Measurements from ENCODE around the gene PWP2.
"Not testable (repeated sequence)": the region's sequence is repeated elsewhere in the genome, so short reads cannot be mapped to it uniquely, and the experiment has no call there.

The PWP2 gene

DNA sequence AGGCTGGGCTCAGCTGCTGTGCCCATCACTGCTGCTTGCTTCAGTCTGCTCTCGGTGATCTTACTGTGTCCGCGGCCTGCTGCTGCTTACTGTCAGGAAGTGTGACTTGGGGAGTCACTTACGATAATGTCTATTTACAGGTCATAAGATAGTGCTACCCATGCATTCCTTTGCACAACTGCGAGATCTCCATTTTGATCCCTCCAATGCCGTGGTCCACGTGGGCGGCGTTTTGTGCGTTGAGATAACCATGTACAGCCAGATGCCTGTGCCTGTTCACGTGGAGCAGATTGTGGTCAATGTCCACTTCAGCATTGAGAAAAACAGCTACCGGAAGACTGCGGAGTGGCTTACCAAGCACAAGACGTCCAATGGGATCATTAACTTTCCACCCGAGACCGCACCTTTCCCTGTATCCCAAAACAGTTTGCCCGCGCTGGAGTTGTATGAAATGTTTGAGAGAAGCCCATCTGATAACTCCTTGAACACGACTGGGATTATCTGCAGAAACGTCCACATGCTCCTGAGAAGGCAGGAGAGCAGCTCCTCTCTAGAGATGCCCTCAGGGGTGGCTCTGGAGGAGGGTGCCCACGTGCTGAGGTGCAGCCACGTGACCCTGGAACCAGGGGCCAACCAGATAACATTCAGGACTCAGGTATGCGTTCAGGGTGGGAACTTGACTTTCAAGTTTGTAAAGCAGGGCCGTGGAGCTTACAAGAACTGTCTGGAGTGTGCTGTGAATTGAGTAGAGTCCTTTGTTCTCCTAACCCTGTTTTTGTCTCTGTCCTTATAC is 24.4 kb upstream of the PWP2 start:
- no peak for DNase-seq (ENCODE audit: low read depth in 2 of 3, low spot score in 2 of 3)

DNA sequence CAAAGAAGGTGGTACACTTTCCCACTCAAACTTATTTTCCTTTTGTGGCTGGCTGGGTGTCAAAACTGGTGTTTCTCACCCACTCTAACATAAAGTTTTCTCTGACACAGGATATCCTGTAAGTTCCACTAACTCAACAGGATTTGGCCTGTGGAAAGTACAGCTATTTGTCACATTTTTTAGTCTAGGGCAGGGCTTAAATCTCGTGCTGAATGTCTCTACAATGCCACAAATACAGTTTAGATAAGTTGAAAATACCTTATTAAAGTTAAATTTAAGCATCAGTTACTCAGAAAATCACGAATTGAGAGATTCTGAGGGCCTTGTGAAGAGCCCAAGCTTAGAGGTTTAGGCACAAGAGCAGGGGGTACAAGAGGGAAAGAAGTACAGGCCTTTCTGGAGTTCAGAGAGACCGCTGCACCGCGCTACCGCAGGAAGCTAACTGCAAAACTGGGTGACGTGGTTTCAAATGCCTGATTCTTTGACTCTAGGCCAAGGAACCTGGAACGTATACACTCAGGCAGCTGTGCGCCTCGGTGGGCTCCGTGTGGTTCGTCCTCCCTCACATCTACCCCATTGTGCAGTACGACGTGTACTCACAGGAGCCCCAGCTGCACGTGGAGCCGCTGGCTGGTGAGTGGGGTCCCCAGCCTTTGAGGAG is 23.4 kb upstream of the PWP2 start:
- DNase-seq (ENCODE audit: low read depth in 2 of 3, low spot score in 2 of 3), result peak in 2 of 3 experiments; percentile 36 to 40

DNA sequence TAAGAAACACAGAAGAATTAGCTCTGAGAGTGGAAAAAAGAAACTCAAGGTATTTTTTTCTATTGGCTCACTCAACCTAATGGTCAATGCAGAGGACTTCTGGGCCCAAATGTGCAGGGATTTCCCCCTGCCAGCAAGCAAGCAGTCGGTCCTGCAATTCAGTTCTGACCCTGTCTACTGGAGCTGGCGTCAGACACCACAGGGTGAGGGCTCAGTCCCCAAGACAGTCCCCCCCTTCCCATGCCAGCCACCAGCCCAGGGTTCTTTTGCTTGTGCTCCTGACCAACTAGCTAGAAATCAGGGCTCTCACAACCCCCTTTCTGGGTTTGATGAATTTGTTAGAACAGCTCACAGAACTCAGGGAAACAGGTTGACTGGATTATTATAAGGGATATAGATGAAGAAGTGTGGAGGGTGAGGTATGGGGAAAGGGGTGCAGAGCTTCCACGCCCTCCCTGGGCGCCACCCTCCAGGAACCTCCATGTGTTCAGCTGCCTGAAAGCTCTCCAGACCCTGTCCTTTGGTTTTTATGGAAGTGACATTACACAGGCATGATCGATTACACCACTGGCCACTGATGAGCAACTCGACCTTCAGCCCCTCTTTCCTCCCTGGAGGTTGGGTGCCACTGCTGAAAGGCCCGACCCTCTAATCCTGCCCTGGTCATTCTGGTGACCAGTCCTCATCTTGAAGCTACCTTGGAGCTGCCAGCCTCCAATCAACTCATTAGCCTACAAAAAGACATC is 22.5 kb upstream of the PWP2 start:
- no peak for DNase-seq (ENCODE audit: low read depth in 2 of 3, low spot score in 2 of 3)

DNA sequence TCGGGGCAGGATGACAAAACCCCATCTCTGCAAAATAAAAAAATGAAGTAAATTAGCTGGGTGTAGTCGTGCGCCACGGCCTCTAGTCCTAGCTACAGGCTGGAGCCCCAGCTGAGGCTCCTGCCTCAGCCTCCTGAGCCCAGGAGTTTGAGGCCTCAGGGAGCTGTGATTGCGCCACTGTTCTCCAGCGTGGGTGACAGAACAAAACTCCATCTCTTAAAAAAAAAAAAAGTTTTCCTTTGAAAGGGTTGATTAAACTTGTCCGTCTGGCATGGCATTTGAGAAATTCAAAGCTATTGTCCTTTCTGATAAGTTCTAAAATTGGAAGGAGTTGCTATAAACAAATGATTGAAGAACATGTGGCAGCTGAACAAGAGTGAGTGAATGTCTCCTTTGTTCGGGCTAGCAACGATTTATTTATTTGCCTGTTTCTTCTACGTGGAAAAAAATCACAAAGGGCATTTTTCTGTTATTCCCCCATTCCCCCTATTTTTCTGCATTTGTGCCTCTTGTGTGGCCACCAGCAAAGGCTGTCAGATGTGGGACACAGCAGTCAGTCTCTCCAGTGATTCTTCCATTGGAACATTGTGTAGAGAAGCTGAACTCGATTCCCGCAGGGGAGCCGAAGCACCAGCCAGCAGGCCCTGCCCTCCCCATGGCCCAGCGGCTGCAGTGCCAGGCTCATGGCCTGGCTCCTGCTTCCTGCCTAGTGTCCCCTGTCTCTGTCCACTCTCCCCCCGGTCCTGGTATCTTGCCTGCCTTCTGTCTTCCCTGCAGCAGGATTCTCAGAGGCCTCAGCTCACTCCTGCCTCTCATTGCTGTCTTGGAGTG is 21.5 kb upstream of the PWP2 start:
- no peak for DNase-seq (ENCODE audit: low read depth in 2 of 3, low spot score in 2 of 3)

DNA sequence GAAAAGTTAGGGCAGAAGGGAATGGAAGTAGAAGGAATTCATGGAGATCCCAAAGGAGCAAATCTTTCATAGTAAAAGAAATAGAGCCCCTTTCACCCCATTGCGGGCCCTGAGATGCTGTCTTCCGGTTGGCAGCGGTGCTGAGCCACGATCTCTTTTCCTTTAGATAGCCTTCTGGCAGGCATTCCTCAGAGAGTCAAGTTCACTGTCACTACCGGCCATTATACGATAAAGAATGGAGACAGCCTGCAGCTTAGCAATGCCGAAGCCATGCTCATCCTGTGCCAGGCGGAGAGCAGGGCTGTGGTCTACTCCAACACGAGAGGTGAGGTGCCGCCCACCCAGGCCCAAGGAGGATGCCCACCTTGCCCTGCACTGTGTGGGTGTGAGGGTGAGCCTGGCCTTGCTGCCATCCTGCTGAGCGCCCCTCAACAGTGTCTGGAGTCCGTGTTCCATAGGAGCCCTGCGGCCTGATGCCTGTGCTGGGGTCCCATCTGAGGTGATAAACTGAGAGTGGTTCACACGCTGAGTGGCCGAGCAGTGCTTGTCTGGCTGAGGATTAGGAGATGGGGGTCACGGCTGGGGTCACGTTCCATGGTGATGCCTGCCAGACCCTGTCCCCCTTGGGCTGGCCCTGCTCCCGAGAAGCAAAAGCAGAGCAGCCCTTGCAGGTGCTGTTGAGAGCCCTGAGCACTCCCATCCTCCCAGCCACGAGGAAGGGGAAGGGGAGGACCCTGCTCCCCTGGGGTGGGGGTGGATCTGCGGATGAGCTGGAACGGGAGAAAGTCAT is 20.4 kb upstream of the PWP2 start:
- no peak for DNase-seq (ENCODE audit: low read depth in 2 of 3, low spot score in 2 of 3)

DNA sequence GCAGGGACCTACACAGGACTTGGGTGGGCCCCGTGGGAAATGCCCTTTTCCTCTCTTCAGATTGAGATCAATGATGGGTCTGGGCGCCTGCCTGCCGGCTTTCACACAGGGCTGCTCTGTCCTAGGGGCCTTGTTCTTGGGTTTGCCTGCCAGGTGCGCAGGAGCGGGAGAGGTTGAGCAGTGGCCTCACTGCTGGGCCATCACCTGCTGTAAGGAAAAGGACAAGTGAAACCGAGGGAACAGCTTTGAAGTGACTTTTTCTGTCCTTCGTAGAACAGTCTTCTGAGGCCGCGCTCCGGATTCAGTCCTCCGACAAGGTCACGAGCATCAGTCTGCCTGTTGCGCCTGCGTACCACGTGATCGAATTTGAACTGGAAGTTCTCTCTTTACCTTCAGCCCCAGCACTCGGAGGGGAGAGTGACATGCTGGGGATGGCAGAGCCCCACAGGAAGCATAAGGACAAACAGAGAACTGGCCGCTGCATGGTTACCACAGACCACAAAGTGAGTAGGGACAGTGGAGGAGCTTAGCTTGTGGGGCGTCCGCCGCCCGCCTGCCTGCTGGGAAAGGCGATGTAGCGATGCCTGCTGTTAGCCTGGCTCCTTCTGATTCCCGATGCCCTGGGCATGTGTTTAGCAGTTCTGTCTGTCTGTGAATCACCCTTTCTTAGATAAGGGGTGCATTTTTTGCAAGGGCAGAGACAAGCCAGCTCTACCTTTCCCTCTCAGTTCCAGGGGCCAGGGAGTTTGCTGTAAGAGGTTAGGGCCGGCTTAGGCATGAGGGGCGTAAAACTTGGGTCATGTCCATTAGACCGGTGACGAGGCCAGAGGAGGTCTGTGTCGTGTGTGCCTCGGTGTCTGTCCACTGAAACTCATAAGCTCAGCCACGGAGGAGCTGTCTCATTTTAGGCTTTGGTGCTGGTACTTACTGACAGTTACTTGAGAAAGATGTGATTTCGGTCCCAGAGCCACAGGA is 19.5 kb upstream of the PWP2 start:
- DNase-seq (ENCODE audit: low read depth in 2 of 3, low spot score in 2 of 3), result no peak

DNA sequence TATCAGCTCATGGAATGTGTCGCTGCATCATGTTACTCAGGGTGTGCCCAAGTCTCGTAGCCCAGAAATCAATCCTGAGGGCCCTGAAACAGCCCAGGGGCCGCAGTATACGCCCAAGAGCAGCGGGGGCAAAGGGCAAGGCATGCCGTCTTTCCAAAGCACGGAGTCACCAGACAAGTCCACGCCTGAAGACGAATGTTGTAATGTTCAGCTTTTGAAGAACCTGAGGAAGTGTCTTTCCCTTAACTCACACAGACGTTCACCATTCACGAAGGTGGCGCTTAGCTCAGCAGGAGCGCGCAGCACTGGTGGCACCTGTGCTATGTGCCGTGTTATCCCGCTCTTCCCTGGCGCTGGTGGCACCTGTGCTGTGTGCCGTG is 18.8 kb upstream of the PWP2 start:
- no peak for DNase-seq (ENCODE audit: low read depth in 2 of 3, low spot score in 2 of 3)

DNA sequence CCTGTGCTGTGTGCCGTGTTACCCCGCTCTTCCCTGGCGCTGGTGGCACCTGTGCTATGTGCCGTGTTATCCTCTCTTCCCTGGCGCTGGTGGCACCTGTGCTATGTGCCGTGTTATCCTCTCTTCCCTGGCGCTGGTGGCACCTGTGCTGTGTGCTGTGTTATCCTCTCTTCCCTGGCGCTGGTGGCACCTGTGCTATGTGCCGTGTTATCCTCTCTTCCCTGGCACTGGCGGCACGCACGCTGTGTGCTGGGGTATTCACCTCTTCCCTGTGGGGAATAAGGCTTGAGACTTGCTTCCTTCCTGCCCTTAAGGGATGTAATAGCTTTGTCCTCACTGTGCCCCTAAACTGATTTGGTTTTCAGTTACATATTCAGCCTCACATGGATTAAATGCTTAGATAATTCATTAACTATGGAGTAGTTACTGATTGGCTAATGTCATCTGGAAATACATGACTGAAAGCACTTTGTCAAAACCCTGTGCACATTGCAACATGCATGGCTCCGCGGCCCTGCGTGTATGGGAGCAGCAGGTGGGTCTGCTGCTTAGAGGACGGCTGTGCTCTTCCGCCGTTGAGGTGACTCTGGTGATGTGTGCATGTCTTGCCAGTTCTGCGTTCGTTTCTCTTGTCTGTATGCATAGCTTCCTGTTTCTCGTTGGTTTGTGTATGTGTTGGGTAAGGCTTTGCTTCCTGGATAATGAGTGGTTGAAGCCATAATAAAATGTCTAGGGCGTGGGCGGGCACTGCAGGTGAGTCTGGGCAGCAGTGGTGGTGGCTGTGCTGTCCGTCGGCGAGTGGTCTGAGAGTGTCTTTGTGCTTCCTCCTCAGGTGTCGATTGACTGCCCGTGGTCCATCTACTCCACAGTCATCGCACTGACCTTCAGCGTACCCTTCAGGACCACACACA is 17.9 kb upstream of the PWP2 start:
- DNase-seq (ENCODE audit: low read depth in 2 of 3, low spot score in 2 of 3), result no peak

DNA sequence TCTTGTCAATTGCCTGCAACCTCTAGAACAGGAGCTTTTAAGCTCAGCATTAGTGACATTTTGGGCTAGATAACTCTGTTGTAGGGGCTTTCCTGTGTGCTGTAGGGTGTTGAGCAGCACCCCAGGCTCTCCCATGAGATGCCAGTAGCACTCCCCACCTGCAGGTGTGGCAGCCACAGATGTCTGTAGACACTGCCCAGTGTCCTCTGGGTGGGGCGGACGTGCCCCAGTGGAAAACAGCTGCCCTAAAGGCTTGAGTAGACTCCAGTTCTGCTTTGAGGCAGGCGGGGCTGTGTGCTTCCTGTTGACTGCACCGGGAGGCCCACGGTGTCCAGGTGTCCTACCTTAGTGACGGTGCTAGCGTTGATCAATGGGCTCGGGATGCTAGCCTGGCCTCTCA is 16.9 kb upstream of the PWP2 start:
- no peak for DNase-seq (ENCODE audit: low read depth in 2 of 3, low spot score in 2 of 3)

DNA sequence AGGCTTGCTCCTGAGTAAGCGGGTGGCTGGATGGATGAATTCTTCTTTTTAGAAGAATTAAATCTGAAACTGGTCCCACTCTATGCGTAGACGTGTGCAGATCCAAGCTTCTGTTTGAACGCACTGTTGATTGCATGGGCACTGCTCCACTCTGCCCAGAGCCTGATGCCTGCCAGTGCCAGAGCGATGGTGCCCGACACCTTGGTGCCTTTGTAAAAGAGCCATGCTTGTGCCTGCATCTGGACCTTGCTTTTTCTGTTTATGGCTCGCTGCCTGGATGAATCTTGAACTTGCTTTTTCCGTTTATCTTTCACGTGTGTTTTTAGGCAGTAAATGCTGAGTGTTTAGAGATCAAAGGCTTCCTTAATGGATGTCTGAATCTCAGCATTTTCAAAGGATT is 15.0 kb upstream of the PWP2 start:
- no peak for DNase-seq (ENCODE audit: low read depth in 2 of 3, low spot score in 2 of 3)

DNA sequence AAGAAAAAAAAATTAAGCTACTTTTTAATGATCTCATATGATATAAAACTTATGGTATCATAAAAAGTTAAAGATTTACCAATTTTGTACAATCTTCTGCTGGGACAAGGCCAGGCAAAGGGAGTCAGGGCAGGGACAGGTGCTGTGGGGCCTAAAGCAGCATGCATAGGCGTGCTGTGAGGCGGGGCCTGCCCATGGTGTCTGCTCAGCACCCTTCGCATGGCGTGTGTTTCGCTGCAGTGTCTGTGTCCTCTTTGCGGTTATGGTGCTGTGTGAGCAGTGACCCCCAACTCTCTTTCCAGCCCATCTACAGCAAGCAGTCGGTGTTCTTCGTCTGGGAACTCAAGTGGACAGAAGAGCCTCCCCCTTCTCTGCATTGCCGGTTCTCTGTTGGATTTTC is 13.4 kb upstream of the PWP2 start:
- no peak for DNase-seq (ENCODE audit: low read depth in 2 of 3, low spot score in 2 of 3)

DNA sequence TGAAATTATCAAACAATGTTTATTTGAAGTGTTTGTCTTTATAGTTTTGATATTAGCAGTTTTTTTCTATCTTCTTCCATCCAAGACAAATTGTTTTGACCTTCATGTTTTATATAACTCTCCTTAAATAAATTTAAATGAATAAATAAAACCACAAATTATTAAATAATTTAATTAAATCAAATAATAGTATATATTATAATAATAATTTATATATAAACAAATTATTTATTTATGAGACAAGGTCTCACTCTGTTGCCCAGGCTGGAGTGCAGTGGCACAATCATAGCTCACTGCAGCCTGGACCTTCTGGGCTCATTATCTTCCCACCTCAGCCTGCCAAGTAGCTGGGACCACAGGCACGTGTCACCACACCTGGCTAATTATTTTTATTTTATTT is 12.4 kb upstream of the PWP2 start:
- no peak for DNase-seq (ENCODE audit: low read depth in 2 of 3, low spot score in 2 of 3)

DNA sequence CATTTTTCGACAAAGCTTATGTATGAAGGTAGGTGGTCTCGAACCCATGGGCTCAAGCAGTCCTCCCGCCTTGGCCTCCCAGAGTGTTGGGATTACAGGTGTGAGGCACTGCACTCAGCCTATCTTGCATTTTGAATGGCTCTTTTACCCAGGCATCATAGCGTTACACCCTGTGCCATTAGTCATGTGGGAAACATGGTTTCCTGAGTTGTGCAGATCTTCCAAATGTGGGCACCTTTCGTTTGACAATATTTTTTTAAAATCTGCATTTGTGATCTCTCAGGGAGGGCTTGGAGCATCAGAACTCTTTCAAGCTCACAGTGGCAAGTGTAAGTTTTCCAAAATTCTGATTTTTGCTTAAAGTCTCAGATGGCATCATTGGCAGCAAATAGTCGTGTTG is 8.7 kb upstream of the PWP2 start:
- DNase-seq (ENCODE audit: low read depth in 2 of 3, low spot score in 2 of 3), result not testable (repeated sequence)

DNA sequence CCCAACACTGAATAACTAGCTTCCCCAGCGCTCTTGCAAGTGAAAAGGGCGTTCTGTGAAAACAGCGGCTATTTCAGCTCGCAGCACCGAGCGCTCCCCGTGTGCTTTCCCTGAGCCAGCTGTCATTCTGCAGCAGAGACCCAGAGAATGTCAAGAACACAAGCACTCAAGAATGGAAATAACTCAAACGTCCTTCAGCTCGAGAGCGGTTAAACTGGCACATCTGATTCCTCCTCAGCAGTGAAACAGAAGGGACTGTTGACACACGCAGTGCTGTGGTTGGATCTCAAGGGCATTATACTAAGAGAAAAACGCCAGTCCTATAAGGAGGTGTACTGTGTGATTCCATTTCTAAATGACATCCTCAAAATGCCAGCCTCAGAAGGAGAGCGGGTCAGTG is 8.2 kb upstream of the PWP2 start:
- DNase-seq (ENCODE audit: low read depth in 2 of 3, low spot score in 2 of 3), result not testable (repeated sequence)

DNA sequence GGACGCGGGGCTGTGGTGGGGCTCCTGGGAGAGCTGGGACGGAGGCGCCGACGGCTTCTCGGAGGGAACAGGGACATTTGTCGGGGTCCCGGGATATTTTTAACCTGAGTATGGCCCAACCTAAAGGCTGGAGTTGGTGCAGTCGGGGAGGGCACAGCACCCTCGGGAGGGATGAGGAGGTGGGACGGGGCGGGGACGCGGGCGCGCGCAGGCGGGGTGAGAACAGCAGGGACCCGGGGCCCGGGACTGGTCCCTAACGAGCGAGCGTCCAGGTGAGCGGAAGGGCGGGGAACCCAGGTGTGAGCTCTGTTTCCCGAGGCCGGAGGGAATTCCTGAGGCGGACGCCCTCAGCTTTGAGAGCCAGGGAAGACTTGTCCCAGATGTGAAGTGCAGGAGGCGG is 390 bp downstream of the PWP2 start:
- not testable (repeated sequence) for DNase-seq (ENCODE audit: low read depth in 2 of 3, low spot score in 2 of 3)

DNA sequence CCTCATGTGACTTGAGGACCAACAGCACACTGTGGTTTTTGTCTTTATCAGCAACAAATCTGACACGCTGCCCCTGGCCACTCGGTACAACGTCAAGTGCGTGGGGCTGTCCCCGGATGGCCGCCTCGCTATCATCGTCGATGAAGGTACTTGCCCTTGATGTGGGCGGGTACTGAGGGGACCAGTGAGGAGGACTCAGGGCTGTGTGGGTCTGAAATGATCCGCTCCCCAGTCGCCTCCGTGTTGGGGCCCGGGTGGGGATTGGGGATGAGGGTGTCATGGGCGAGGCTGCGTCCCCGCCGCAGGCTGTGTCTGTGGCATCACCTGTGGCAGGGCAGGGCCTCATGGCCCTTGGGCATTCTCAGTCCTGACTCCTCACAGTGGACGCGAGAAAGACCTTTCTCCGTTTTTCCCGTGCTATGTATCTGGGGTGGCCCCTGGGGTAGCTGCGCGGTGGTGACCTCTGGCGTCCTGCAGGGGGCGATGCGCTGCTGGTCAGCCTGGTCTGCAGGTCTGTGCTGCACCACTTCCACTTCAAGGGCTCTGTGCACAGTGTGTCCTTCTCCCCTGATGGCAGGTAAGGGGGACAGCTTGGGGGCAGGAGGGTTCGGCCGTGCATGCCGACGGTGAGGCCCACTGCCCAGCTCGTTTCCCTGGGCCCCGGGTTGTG is 6.6 kb downstream of the PWP2 start:
- DNase-seq (ENCODE audit: low read depth in 2 of 3, low spot score in 2 of 3), result not testable (repeated sequence)

DNA sequence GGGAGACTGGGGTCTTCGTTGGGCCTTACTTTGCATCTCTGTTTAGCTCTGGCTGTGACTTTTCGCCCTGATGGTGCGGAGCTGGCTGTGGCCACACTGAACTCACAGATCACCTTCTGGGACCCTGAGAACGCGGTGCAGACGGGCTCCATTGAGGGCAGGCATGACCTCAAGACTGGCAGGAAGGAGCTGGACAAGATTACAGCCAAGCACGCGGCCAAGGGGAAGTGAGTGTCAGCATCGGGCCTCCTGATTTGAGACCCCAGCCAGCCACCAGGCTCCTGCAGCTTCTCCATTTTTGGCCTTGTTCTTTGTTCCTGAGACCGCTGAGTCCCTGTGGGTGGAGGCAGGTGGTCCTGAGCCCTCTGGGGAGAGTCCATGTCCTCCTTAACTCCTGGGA is 14.9 kb downstream of the PWP2 start:
- not testable (repeated sequence) for DNase-seq (ENCODE audit: low read depth in 2 of 3, low spot score in 2 of 3)

DNA sequence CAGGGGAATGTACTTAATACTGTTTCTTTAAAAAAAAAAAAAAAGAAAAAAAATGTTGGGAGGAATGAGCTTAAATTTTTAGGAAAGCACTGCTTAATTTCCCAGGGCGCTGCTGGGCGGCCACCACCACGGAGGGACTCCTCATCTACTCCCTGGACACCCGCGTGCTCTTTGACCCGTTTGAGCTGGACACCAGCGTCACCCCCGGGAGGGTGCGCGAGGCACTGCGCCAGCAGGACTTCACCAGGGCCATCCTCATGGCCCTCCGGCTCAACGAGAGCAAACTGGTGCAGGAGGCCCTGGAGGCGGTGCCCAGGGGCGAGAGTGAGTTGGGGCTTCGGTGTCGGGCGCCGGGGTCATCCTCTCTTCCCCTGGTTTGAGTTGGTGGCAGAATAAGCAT is 20.6 kb downstream of the PWP2 start:
- DNase-seq (ENCODE audit: low read depth in 2 of 3, low spot score in 2 of 3), result not testable (repeated sequence)
